Endothelial cell (in vitro differentiated cells): Measurements from ENCODE around the gene ENTPD2. TPM values are rescaled to one million over a fixed set of nuclear protein-coding genes. Genes with fewer than 3 reads are reported as not detected.

Source experiments
- DNase-seq: peaks from one replicate; pipeline ENCODE4 v3.0.0; 2021; ENCODE audit warnings: low spot score
- H3K27ac Mint-ChIP-seq: one replicate; pipeline ENCODE4 v1.8.0; 2021; ENCODE audit warnings: mixed read lengths, inconsistent platforms; ENCODE audit not compliant: unreplicated experiment
- H3K27me3 Mint-ChIP-seq: one replicate; pipeline ENCODE4 v1.8.0; 2021; ENCODE audit warnings: mild to moderate bottlenecking, moderate library complexity, mixed read lengths, inconsistent platforms; ENCODE audit not compliant: unreplicated experiment
- H3K36me3 Mint-ChIP-seq: one replicate; pipeline ENCODE4 v1.8.0; 2021; ENCODE audit warnings: mild to moderate bottlenecking, low read depth, mixed read lengths, inconsistent platforms; ENCODE audit not compliant: unreplicated experiment
- H3K4me1 Mint-ChIP-seq: one replicate; pipeline ENCODE4 v1.8.0; 2021; ENCODE audit warnings: mild to moderate bottlenecking, mixed read lengths, inconsistent platforms; ENCODE audit not compliant: unreplicated experiment
- H3K4me3 Mint-ChIP-seq: one replicate; pipeline ENCODE4 v1.8.0; 2021; ENCODE audit warnings: mild to moderate bottlenecking, mixed read lengths, inconsistent platforms; ENCODE audit not compliant: unreplicated experiment
- H3K9me3 Mint-ChIP-seq: one replicate; pipeline ENCODE4 v1.8.0; 2021; ENCODE audit warnings: mixed read lengths, inconsistent platforms; ENCODE audit not compliant: unreplicated experiment
- total RNA-seq: library from RNA; stranded (reverse); fragmentation: NEBNext Ultra II Directional; extraction: Animal tissue kit (Norgen Biotek cat#: 25700); gene quantifications from one replicate; pipeline ENCODE4 v1.2.1, GENCODE V29; 2021; ENCODE audit not compliant: unreplicated experiment
- TF ChIP-seq, protein P1 (sequence below): fragments of 200-600 bp; sonication (generic); IDR thresholded peaks from one replicate; pipeline ENCODE4 v1.5.0; 2021; ENCODE audit warnings: antibody characterized with exemption; ENCODE audit not compliant: unreplicated experiment

ENTPD2 gene
- total RNA-seq, 1 donor from 2014 or later: 55.6 TPM

DNA sequence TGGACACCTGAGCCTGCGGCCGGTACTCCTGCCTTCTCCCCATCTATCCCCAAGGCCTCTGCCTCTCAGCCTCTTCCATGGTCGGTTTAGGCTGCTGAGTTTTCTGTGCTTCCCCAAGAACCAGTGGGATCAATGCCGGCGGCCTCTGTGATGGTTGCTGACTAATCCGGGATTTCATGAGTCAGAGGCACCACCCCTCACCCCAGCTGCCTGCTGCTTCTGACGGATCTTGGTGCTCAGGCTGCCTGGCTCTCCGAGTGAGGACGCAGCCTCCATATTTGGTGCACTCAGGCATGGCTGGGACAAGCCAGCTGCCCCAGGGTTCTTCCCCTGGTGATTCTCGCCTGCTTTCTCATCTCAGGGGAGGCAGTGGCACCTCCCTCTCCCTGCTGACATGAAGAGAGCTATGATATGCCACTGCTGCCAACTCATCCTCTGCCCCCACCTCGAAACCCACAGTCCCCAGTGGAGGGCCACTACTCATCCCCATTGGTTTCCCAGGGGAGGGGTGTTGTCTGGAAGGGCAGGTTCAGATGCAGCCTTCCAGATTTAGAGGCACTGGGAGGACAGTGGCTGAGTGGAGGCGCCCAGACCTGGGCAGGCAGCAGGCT is 29.6 kb upstream of the ENTPD2 start:
- Mint-ChIP-seq H3K27ac (no peak overlapping the region), H3K9me3 (no peaks in the 10 kb centered on the region), H3K4me1 (peaks cover 12% of the 10 kb centered on the region), H3K36me3 (peaks cover 9% of the 10 kb centered on the region), H3K4me3 (no peak overlapping the region), H3K27me3 (peaks cover 28% of the 10 kb centered on the region)
- no peak for DNase-seq
- TF ChIP-seq, protein P1, sequence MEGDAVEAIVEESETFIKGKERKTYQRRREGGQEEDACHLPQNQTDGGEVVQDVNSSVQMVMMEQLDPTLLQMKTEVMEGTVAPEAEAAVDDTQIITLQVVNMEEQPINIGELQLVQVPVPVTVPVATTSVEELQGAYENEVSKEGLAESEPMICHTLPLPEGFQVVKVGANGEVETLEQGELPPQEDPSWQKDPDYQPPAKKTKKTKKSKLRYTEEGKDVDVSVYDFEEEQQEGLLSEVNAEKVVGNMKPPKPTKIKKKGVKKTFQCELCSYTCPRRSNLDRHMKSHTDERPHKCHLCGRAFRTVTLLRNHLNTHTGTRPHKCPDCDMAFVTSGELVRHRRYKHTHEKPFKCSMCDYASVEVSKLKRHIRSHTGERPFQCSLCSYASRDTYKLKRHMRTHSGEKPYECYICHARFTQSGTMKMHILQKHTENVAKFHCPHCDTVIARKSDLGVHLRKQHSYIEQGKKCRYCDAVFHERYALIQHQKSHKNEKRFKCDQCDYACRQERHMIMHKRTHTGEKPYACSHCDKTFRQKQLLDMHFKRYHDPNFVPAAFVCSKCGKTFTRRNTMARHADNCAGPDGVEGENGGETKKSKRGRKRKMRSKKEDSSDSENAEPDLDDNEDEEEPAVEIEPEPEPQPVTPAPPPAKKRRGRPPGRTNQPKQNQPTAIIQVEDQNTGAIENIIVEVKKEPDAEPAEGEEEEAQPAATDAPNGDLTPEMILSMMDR: no peak

DNA sequence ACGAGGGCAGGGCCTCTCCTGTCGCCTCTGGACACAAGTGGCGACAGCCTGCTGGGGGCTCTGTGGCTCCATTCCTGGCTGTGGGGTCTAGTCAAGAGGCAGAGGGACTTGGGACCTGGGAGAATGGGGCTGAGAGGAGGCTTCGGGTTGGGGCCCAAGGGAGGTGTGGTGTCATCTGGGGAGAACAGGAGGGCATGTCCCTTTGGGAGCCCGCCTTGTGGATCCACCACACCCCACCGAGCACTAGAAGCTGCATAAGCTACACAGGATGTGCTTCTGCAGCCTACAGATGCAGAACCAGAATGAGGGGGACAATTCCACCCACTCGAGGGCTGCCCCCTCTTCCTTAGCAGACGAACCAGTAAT is 29.0 kb upstream of the ENTPD2 start:
- no peaks in the 10 kb centered on the region for H3K9me3 Mint-ChIP-seq
- DNase-seq: no peak
- peaks cover 29% of the 10 kb centered on the region for H3K27me3 Mint-ChIP-seq

DNA sequence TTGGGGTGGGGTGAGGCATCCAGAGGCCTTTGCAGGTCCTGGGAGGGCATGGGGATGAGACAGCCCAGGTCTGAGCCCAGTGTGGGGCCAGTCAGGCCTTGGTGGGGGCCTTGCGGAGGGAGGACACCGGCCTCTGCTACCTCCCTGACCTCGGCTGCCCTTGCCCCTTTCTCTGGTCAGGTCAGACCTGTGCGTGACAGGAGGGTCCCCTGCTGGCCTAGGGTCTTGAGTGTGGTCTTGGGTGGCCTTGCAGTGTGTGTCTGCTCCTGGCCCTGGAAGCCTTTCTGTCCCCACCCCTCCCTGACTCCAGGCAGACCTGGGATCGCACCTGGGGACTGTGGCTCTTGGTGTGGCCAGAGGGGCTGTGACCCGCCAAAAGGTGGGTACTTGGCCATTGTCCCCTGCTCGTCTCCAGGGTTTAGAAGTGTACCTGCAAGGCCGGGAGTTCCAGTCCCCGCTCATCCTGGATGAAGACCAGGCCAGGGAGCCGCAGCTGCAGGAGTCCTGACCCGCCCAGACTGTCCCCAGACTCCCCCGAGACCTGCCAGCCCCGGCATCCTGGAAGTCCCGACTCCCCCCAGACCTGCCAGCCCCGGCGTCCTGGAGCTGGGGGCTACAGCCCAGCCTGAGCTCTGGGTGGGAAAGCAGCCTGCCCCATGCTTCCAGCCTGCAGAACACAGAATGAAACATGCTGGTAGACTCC is 28.5 kb upstream of the ENTPD2 start:
- no peaks in the 10 kb centered on the region for H3K9me3 Mint-ChIP-seq
- H3K4me1 Mint-ChIP-seq: peaks cover 5% of the 10 kb centered on the region
- no peak overlapping the region for H3K27ac Mint-ChIP-seq
- H3K4me3 Mint-ChIP-seq: no peak overlapping the region
- no peak for DNase-seq
- H3K27me3 Mint-ChIP-seq: peaks cover 24% of the 10 kb centered on the region
- no peaks in the 10 kb centered on the region for H3K36me3 Mint-ChIP-seq
- TF ChIP-seq, protein P1: no peak

More for the DNA sequence above, 29.0 kb upstream of the ENTPD2 start:
- Mint-ChIP-seq H3K36me3 (peaks cover 5% of the 10 kb centered on the region), H3K4me3 (no peak overlapping the region), H3K27ac (no peak overlapping the region), H3K4me1 (peaks cover 10% of the 10 kb centered on the region)
- TF ChIP-seq, protein P1: no peak

DNA sequence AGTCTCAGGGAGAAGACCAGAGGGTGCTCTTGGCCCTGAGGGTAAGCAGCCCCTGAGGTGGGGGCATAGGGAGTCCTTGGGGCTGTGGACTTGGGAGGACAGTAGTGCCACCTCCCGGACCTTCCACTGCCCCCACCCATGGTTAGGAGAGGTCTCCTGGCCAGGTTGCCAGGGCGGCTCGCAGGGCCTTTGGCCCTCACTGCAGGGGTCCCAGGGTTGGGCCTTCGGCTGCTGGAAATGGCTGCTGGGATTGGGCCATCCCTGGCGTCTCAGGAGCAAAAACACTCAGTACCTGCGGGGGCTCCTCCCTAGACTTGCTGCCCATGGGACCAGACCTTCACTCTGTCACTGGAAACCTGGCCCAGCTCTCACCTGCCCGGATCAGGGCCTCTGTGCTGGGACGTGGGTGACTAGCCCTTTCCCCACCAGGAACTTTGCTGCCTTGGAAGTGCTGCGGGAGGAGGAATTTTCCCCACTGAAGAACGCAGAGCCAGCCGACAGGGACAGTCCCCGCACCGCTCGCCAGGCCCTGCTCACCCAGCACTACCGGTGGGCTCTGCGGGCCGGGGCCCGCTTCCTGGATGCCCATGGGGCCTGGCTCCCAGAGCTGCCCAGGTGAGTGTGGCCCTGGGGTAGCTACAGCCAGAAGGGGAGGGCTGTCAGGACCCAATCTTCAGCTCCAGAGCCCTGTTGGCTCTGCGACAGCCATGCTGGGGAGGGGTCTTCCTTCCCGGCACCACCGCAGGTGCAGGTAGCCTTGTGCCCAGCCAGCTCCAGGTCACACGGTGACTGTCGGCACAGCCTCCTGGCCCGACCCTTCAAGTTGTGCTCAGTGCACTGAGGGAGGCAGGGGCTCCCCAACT is 26.6 kb upstream of the ENTPD2 start:
- Mint-ChIP-seq H3K4me3 (no peak overlapping the region), H3K27me3 (peaks cover 21% of the 10 kb centered on the region)

More for the DNA sequence above, 26.6 kb upstream of the ENTPD2 start:
- no peaks in the 10 kb centered on the region for H3K36me3 Mint-ChIP-seq
- no peaks in the 10 kb centered on the region for H3K9me3 Mint-ChIP-seq
- H3K27ac Mint-ChIP-seq: no peak overlapping the region
- TF ChIP-seq, protein P1: no peak
- peaks cover under 1% of the 10 kb centered on the region for H3K4me1 Mint-ChIP-seq
- no peak for DNase-seq
